GM18868 (cell line): Measurements from ENCODE around the gene B3GNT9.

ENCODE experiments used
- ATAC-seq: cut with Tn5 transposase; IDR thresholded peaks from one replicate; pipeline ENCODE4 v1.9.1; 2021; ENCODE audit warnings: mild to moderate bottlenecking, moderate library complexity; ENCODE audit not compliant: unreplicated experiment

B3GNT9 gene

DNA sequence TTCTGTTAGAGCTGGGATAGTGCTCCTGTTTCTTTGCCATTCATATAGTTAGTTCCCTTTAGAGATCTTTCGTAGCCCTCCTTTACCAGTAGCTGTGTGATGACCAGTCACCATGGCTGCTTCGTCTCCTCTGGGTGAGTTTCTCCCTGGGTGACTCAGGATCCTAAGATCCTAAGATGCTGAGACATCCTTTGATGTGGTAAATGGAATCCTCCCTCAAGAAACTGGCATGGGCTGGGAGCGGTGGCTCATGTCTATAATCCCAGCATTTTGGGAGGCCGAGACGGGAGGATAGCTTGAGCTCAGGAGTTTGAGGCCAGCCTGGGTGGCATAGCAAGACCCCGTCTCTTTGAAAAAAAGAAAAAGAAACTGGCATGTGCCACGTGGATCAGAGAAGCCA lies 35.2 kb downstream of the B3GNT9 start:
- ATAC-seq, result no peak

- ATAC-seq, result no peak
Observed at GRCh38 chr16:67114793-67115192, 36.0 kb downstream of the B3GNT9 start.

GRCh38 chr16:67112591-67113399 lies 38.0 kb downstream of the B3GNT9 start:
- no peak for ATAC-seq

DNA sequence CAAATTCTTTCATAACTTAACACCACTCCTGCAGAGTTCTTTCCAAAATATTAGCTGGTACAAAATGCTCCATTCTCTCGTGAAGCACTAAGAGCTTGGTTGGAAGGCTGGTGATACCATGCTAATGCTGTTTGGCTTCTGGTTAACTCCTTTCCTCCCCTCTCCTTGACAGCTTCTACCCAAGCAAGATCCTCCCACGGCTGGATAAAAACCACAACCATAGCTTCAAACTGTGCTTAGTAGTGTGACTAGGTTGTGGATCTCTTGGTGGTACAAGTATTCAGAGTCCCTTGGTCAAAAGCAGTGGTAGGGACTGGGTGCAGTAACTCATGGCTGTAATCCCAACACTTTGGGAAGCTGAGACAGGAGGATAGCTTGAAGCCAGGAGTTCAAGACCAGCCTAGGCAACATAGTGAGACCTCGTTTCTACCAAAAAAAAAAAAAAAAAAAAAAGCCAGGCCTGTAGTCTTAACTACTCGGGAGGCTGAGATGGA lies 38.8 kb downstream of the B3GNT9 start:
- no peak for ATAC-seq

GRCh38 chr16:67109407-67110135 lies 41.2 kb downstream of the B3GNT9 start, which contains the start of gene PHAF1:
Gene PHAF1 (plus strand): TSS chr16:67109941. CDS start chr16:67110176, 235 bp downstream.
- peak; percentile 80 for ATAC-seq

DNA sequence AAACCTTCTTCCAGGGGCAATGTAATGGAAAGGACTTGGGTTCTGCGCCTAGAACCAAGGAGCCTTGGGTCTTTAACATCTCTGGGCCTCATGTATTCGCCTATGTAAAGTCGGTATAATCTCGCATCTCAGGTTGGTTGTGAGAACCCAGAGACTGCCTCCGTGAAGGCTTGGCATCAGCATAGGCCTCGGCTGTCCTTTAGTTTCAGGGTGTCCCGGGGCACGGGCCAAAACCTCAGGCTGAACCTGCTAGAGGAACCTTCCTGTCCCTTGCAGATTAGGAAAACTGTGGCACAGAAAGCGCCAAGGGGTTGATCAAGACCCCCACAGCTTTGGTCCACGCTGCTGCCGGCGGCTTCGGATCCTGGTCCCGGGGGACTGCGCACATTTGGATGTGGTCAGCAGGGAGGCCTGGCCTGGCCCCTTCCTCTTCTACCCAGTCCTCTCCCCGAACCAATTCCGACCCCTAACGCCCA lies 41.8 kb downstream of the B3GNT9 start:
- no peak for ATAC-seq

GRCh38 chr16:67108489-67108888 lies 42.3 kb downstream of the B3GNT9 start:
- no peak for ATAC-seq

- ATAC-seq, result no peak
Observed at GRCh38 chr16:67105881-67106280, 44.9 kb downstream of the B3GNT9 start.

GRCh38 chr16:67105246-67105645 lies 45.6 kb downstream of the B3GNT9 start:
- no peak for ATAC-seq

DNA sequence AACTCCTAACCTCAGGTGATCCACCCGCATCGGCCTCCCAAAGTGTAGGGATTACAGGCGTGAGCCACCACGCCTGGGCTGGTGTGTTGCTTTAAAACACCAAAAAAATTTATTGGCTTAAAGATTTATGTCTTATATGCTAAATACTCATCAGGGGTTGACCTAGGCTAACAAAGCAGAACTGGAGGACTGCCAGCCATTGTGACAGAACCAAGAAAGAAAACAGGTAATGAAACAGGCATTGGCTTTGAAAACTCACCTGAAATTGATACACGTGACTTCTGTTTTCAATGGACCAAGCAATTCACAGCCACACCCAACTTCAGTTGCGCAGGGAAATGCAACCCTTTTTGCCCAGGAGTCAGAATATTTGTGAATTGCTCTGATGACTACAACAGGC lies 46.0 kb downstream of the B3GNT9 start:
- no peak for ATAC-seq

- ATAC-seq, result no peak
Observed at GRCh38 chr16:67104061-67104460, 46.7 kb downstream of the B3GNT9 start.

DNA sequence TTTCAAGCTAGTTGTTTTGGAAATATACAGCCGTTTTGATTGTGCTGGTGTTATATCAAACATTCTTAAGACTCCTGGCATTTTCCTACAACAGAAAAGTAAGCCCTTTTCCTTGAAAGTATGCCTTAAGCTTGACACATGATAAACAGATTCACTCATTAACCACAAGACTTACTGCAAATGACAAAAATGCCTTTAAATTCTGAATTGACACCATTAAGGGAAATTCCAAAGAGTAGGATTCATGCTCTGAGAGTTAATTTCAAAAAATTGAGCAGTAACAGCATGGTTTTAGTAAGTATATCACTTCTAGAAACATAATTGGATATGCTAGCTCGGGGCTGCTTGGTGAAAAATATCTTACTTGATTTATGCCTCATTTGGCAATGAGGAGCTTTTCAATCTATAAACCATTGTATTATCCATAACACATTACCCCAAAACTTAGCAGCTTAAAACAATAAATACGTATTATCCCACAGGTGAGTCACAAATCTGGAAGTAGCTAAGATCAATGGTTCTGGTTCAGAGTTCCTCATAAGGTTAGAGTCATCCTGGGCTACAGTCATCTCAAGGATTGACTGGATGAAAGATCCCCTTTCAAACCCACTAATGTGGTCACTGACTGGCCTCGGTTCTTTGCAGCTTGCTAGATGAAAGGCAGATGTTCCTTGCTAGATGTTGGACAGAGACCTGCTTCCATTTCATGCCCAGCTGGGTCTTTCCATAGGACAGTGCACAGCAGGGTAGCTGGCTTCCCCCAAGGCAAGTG lies 49.3 kb downstream of the B3GNT9 start:
- no peak for ATAC-seq

DNA sequence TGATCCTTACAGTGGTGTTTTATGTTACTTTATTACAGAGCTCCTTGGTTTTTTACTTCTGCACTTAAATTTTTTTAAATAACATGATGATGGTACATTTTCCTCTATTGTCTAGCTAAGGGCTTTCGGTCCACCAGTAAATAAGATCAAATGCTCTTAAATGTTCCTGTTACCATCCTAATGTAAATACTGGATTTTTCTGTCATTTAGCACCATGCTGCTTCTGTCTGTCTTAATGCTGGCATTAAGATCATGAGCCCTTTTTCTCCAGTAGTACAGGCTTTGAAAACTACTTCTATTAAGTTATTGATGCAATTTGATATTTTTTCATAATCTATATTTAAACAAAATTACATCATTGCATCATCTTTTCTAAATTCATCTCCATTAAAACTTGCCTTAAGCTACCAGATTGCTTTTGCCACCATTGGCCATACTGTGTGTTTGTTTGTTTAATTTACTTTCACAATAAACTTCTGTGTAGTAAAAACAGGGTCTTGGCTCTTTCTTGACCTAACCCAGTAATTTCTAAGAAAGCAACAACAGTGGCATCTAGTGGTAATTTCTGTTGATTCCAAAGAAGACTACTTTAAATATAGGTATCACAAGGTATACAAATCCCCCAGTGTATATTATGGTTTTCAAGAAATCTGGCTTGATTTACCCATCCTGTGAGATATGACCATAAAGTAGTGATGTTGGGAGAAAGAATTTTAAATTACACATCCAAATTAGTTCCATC lies 50.1 kb downstream of the B3GNT9 start:
- no peak for ATAC-seq

GRCh38 chr16:67098599-67098998 lies 52.2 kb downstream of the B3GNT9 start:
- ATAC-seq, result no peak
